Retinal pigment epithelial cell (primary cell): ENCODE data around the gene RHBDD1.

ENCODE experiments used
- DNase-seq: peaks from one replicate; pipeline ENCODE4 v3.0.0-alpha.2; 2010; ENCODE audit warnings: low read depth
- H3K4me3 ChIP-seq: 2 replicates; pipeline ENCODE4 v1.5.1; 2011; ENCODE audit warnings: mild to moderate bottlenecking, low read length, control low read depth, moderate library complexity
- TF ChIP-seq, protein P1 (sequence below): conservative IDR thresholded peaks from 2 replicates; pipeline ENCODE4 v1.5.1; 2011; ENCODE audit warnings: low read depth, low read length, control low read depth, inconsistent platforms

The RHBDD1 gene

GRCh38 chr2:226965376-226965775 lies 129.5 kb downstream of the RHBDD1 start:
- no peak overlapping the region for H3K4me3 ChIP-seq
- DNase-seq = no peak
- TF ChIP-seq, protein P1, sequence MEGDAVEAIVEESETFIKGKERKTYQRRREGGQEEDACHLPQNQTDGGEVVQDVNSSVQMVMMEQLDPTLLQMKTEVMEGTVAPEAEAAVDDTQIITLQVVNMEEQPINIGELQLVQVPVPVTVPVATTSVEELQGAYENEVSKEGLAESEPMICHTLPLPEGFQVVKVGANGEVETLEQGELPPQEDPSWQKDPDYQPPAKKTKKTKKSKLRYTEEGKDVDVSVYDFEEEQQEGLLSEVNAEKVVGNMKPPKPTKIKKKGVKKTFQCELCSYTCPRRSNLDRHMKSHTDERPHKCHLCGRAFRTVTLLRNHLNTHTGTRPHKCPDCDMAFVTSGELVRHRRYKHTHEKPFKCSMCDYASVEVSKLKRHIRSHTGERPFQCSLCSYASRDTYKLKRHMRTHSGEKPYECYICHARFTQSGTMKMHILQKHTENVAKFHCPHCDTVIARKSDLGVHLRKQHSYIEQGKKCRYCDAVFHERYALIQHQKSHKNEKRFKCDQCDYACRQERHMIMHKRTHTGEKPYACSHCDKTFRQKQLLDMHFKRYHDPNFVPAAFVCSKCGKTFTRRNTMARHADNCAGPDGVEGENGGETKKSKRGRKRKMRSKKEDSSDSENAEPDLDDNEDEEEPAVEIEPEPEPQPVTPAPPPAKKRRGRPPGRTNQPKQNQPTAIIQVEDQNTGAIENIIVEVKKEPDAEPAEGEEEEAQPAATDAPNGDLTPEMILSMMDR = no peak

DNA sequence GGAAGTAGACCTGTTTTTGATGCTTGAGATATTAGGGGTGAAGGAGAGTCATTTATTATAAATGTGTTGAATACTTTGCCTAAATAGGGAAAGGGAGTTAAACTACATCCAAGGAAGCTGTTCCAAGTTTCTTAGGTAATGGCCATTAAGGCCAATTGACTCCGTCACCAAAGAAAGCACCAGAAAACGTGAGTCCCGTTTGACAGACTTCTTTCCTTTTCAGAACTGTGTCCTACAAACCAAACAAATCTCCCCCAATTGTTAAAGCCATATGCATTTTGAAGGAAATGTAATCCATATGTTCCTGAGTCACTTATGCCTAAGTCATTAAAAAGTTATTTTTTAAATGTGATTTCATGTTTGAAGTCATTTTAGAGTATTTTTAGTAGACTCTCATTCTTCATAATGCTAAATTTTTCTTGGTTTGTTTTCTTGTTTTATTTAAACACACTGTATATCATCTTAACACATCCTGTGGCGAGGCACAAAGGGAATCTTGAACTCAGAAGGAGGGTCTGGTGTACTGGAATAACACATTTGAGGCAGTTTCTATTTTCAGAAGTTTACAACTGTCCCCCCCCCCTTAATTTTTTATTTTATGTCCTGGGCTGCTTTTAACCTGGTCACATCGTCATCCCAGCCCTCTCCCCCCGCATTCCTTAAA lies 133.7 kb downstream of the RHBDD1 start:
- TF ChIP-seq, protein P1 = no peak
- no peak overlapping the region for H3K4me3 ChIP-seq
- no peak for DNase-seq

GRCh38 chr2:226970362-226970761 lies 134.5 kb downstream of the RHBDD1 start:
- TF ChIP-seq, protein P1 = no peak
- H3K4me3 ChIP-seq = no peak overlapping the region
- DNase-seq = no peak

DNA sequence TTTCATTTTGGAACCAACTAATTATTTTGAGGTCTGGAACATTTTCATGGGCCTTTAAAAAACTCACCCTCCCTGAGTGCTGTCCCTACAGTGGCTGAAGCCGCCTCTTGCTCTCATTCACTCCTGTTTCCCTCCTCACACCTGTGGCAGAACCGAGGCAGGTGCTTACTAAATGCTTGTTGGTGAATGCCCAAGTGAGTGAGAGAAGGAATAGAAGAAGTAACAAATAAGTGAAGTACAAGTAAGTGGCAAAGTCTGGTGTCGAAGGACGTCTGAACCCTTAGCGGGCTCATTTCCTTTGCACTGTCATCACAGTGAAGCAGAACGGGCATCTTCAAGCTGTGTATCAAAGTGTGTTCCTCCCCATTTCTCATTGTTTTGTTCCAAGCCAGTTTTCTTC lies 135.2 kb downstream of the RHBDD1 start:
- H3K4me3 ChIP-seq = no peak overlapping the region
- TF ChIP-seq, protein P1 = no peak
- DNase-seq = no peak

DNA sequence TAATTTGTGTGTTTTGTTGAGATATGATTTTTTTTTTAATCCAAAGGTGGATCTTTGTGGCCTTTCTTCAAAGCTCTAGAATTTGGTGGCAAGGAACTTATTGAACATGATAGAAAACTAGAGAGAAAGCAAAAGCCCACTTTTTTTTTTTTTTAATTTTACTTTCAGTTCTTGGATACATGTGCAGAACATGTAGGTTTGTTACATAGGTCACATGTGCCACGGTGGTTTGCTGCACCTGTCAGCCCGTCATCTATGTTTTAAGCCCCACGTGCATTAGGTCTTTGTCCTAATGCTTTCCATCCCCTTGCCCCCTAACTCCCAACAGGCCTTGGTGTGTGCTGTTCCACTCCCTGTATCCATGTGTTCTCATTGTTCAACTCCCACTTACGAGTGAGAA lies 135.9 kb downstream of the RHBDD1 start:
- no peak overlapping the region for H3K4me3 ChIP-seq
- TF ChIP-seq, protein P1 = no peak
- no peak for DNase-seq

DNA sequence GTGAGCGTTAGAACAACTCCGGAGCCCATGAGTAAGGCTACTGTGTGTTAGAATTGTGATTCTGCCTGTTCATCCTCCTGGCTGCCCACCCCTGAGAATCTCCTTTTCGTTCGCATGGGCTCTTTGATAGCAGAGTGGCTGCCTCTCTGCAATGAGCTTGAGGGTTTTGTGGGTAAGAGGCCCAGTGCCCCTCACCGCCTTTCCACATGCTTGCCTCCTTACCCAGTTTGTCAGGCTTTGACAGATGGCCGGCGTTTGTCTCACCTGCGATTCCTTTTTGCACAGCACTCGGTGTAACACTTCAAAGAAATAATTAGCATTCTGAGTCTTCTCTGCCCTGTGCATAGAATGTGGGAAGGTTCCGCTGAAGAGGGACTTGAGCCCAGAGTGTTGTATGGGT lies 138.0 kb downstream of the RHBDD1 start:
- TF ChIP-seq, protein P1 = no peak
- H3K4me3 ChIP-seq = no peak overlapping the region
- DNase-seq = no peak

GRCh38 chr2:226977775-226978190 lies 141.9 kb downstream of the RHBDD1 start:
- no peak overlapping the region for H3K4me3 ChIP-seq
- peak; percentile 74 for DNase-seq
- TF ChIP-seq, protein P1 = no peak
